Transverse colon (tissue), 4 donors: ENCODE data around the gene GFOD1.

Experiments
- CTCF ChIP-seq, 5 experiments: fragments of 200-600 bp in 3 of 5; fragments of 450-650 bp in 2 of 5; sonication (generic) in 3 of 5; IDR thresholded peaks; 1 replicate in 2 of 5; 2 replicates in 3 of 5; pipeline ENCODE4 v1.5.1; 2016 to 2017; ENCODE audit warnings: antibody characterized with exemption in 5 of 5, inconsistent platforms in 3 of 5, mild to moderate bottlenecking in 2 of 5, moderate library complexity in 1 of 5
- EP300 ChIP-seq: sonication (generic); formaldehyde crosslinking; IDR thresholded peaks from one replicate; pipeline ENCODE4 v1.6.1; 2017; ENCODE audit warnings: antibody characterized with exemption, low read depth
- POLR2A ChIP-seq: fragments of 450-650 bp; IDR thresholded peaks from one replicate; pipeline ENCODE4 v1.6.1; 2016; ENCODE audit warnings: antibody characterized with exemption, mild to moderate bottlenecking, moderate library complexity
- POLR2AphosphoS5 ChIP-seq, 3 donors: sonication (generic); formaldehyde crosslinking; IDR thresholded peaks; one replicate each; pipeline ENCODE4 v1.6.1; 2016; ENCODE audit warnings: antibody characterized with exemption in 3 of 3

GRCh38 chr6:13436399-13437217 lies 50.8 kb downstream of the GFOD1 start:
- TF ChIP-seq CTCF (IDR thresholded peaks at IDR 0.05) (no peak), POLR2A (no peak), POLR2AphosphoS5 (IDR thresholded peaks at IDR 0.05) (no peak), EP300 (no peak)
